Keratinocyte (primary cell): ENCODE data around the gene TMC5.

ENCODE experiments used
- EZH2 ChIP-seq: IDR thresholded peaks from one replicate; pipeline ENCODE4 v1.6.1; 2012; ENCODE audit warnings: inconsistent platforms, mild to moderate bottlenecking, low read length, moderate library complexity
- TF ChIP-seq, protein P1 (sequence below), 3 experiments: IDR thresholded peaks in 1 of 3; conservative IDR thresholded peaks in 1 of 3; optimal IDR thresholded peaks in 1 of 3; 2 replicates in 2 of 3; 3 replicates in 1 of 3; pipeline versions ENCODE3 to v1.5.1; 2011; ENCODE audit warnings: low read length in 3 of 3, mild to moderate bottlenecking in 3 of 3, moderate library complexity in 2 of 3, control low read depth in 1 of 3, inconsistent platforms in 1 of 3; ENCODE audit not compliant: insufficient read depth in 2 of 3; ENCODE audit errors: extremely low read depth in 1 of 3

DNA sequence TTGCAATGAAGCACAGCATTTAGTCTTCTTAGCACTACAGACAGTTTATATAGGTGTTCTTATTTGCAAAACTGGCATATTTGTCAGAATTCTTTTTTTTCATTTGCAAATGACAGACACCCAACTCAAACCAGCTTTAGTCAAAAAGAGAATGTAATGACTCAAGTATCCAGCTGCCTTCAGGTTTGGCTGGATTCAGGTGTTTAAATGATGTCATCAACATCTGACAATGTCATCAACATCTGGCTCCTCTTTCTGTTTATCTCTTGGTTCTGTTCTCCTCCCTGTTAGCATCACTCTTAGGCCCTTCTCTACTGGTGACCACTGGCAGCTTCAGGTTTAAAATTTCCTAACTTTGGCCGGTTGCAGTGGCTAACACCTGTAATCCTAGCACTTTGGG is 18.9 kb downstream of the TMC5 start:
- TF ChIP-seq, protein P1, sequence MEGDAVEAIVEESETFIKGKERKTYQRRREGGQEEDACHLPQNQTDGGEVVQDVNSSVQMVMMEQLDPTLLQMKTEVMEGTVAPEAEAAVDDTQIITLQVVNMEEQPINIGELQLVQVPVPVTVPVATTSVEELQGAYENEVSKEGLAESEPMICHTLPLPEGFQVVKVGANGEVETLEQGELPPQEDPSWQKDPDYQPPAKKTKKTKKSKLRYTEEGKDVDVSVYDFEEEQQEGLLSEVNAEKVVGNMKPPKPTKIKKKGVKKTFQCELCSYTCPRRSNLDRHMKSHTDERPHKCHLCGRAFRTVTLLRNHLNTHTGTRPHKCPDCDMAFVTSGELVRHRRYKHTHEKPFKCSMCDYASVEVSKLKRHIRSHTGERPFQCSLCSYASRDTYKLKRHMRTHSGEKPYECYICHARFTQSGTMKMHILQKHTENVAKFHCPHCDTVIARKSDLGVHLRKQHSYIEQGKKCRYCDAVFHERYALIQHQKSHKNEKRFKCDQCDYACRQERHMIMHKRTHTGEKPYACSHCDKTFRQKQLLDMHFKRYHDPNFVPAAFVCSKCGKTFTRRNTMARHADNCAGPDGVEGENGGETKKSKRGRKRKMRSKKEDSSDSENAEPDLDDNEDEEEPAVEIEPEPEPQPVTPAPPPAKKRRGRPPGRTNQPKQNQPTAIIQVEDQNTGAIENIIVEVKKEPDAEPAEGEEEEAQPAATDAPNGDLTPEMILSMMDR (optimal IDR thresholded peaks at IDR 0.05 in 1 of 3, IDR thresholded peaks at IDR 0.05 in 1 of 3, conservative IDR thresholded peaks at IDR 0.05 in 1 of 3; ENCODE audit: extremely low read depth in 1 of 3, insufficient read depth in 2 of 3, low read length in 3 of 3) = no peak
- no peak for TF ChIP-seq EZH2
